Ectodermal cell (in vitro differentiated cells): ENCODE measurements around the gene AOC3.
"Not testable (repeated sequence)": the region's sequence is repeated elsewhere in the genome, so short reads cannot be mapped to it uniquely, and the experiment has no call there.

Experiments used
- H3K27ac ChIP-seq: 2 replicates; pipeline ENCODE4 v1.7.0; 2013; ENCODE audit warnings: mild to moderate bottlenecking, low read depth, low read length; ENCODE audit not compliant: insufficient read depth, poor library complexity, severe bottlenecking
- H3K27me3 ChIP-seq: 2 replicates; pipeline ENCODE4 v1.7.0; 2013; ENCODE audit warnings: mild to moderate bottlenecking, low read length; ENCODE audit not compliant: insufficient read depth, control insufficient read depth, poor library complexity, severe bottlenecking
- H3K36me3 ChIP-seq: one replicate; pipeline ENCODE4 v1.7.0; 2013; ENCODE audit warnings: low read length; ENCODE audit not compliant: control insufficient read depth, insufficient read depth
- H3K4me1 ChIP-seq: one replicate; pipeline ENCODE4 v1.7.0; 2013; ENCODE audit warnings: low read length; ENCODE audit not compliant: control insufficient read depth, insufficient read depth
- H3K4me3 ChIP-seq: 2 replicates; pipeline ENCODE4 v1.7.0; 2013; ENCODE audit warnings: low read depth, low read length, control low read depth; ENCODE audit not compliant: insufficient read depth
- H3K9me3 ChIP-seq: 2 replicates; pipeline ENCODE4 v1.7.0; 2013; ENCODE audit warnings: mild to moderate bottlenecking, low read length, moderate library complexity; ENCODE audit not compliant: control insufficient read depth
- WGBS, 2 experiments: methylation state at CpG; one replicate each; pipeline ENCODE4 v1.1.7; 2013; ENCODE audit warnings: missing lambda C conversion rate in 2 of 2; 5-methylcytosine and 5-hydroxymethylcytosine counted together

Gene AOC3

DNA sequence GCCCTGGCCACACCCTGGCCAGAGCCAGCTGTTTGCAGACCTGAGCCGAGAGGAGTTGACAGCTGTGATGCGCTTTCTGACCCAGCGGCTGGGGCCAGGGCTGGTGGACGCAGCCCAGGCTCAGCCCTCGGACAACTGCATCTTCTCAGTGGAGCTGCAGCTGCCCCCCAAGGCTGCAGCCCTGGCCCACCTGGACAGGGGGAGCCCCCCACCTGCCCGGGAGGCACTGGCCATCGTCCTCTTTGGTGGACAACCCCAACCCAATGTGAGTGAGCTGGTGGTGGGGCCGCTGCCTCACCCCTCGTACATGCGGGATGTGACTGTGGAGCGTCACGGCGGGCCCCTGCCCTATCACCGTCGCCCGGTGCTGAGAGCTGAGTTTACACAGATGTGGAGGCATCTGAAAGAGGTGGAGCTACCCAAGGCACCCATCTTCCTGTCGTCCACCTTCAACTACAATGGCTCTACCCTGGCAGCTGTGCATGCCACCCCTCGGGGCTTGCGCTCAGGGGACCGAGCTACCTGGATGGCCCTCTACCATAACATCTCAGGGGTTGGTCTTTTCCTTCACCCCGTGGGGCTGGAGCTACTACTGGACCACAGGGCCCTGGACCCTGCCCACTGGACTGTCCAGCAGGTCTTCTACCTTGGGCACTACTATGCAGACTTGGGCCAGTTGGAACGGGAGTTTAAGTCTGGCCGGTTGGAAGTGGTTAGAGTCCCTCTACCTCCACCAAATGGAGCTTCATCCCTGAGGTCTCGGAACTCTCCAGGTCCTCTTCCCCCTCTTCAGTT lies 6.0 kb upstream of the AOC3 start:
- 95 to 96% methylated on average over 24 of the region's 24 CpGs for WGBS, 2 experiments
- Histone ChIP-seq H3K27me3 (no peaks in the 10 kb centered on the region), H3K9me3 (no peaks in the 10 kb centered on the region), H3K36me3 (peaks cover 23% of the 10 kb centered on the region), H3K4me3 (no peak overlapping the region), H3K4me1 (peaks cover 3% of the 10 kb centered on the region), H3K27ac (no peak overlapping the region)

DNA sequence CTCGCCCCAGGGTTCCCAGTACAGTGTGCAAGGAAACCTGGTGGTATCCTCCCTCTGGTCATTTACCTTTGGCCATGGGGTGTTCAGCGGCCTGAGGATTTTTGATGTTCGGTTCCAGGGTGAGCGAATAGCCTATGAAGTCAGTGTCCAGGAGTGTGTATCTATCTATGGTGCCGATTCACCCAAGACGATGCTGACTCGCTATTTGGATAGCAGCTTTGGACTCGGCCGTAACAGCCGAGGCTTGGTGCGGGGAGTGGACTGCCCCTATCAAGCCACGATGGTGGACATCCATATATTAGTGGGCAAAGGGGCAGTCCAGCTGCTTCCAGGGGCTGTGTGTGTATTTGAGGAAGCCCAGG lies 5.5 kb upstream of the AOC3 start:
- no peak overlapping the region for H3K4me3 ChIP-seq
- H3K36me3 ChIP-seq: peaks cover 23% of the 10 kb centered on the region
- no peaks in the 10 kb centered on the region for H3K27me3 ChIP-seq
- peaks cover 3% of the 10 kb centered on the region for H3K4me1 ChIP-seq
- no peaks in the 10 kb centered on the region for H3K9me3 ChIP-seq
- H3K27ac ChIP-seq: no peak overlapping the region
- WGBS, 2 experiments: 95 to 97% methylated on average over 12 of the region's 12 CpGs

- WGBS, 2 experiments: 94 to 95% methylated on average over 7 of the region's 7 CpGs
- no peaks in the 10 kb centered on the region for H3K27me3 ChIP-seq
- H3K4me1 ChIP-seq: peaks cover 8% of the 10 kb centered on the region
- H3K4me3 ChIP-seq: no peak overlapping the region
- peaks cover 23% of the 10 kb centered on the region for H3K36me3 ChIP-seq
- no peak overlapping the region for H3K27ac ChIP-seq
- no peaks in the 10 kb centered on the region for H3K9me3 ChIP-seq
These were observed 4.9 kb upstream of the AOC3 start for GRCh38 chr17:42845918-42846593.

DNA sequence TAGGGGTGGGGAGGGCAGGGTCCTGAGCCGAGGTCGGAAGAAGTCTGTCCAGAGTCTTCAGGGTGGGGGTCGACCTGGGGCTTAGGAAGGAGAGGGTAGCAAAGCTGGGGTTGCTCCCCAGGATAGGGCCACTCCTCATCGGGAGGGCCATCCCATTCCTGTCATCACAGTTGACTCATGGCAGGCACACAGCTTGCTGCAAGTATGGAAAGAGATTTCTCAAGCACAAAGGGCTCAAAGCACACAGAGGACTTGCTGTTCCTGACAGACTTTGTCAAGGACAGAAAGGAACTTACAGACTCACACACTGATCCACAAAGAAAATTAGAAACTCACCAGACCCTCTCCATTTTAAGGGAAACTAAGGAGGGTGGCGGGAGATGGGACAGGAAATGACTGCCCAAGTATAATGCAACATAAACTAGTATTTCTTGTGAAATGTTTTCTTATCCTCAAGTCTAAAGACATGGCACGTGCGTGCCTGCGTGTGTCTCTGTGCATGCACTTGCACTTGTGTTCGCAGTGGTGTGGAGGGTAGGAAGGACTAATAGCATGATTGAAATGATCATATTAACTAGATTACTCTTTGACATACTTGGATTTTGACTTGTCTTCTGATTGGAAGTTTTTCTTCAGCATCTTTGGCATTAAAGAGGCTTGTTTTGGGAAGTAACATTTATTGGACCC lies 4.3 kb upstream of the AOC3 start:
- Histone ChIP-seq H3K4me3 (no peak overlapping the region), H3K27ac (no peak overlapping the region), H3K27me3 (no peaks in the 10 kb centered on the region), H3K4me1 (peaks cover 8% of the 10 kb centered on the region), H3K9me3 (no peaks in the 10 kb centered on the region), H3K36me3 (peaks cover 17% of the 10 kb centered on the region)
- 89 to 93% methylated on average over 9 of the region's 9 CpGs for WGBS, 2 experiments

- no peak overlapping the region for H3K27ac ChIP-seq
- no peaks in the 10 kb centered on the region for H3K9me3 ChIP-seq
- no peak overlapping the region for H3K4me3 ChIP-seq
- peaks cover 8% of the 10 kb centered on the region for H3K36me3 ChIP-seq
- WGBS, 2 experiments: 90 to 93% methylated on average over 3 of the region's 3 CpGs
- H3K4me1 ChIP-seq: peaks cover 8% of the 10 kb centered on the region
- no peaks in the 10 kb centered on the region for H3K27me3 ChIP-seq
These were observed 2.9 kb upstream of the AOC3 start for GRCh38 chr17:42848093-42848492.

- Histone ChIP-seq H3K4me1 (peaks cover 8% of the 10 kb centered on the region), H3K4me3 (no peak overlapping the region), H3K36me3 (peaks cover 6% of the 10 kb centered on the region), H3K9me3 (no peaks in the 10 kb centered on the region), H3K27ac (no peak overlapping the region), H3K27me3 (no peaks in the 10 kb centered on the region)
- 92 to 93% methylated on average over 5 to 9 of the region's 9 CpGs for WGBS, 2 experiments
These were observed 2.0 kb upstream of the AOC3 start for GRCh38 chr17:42849031-42849430.

DNA sequence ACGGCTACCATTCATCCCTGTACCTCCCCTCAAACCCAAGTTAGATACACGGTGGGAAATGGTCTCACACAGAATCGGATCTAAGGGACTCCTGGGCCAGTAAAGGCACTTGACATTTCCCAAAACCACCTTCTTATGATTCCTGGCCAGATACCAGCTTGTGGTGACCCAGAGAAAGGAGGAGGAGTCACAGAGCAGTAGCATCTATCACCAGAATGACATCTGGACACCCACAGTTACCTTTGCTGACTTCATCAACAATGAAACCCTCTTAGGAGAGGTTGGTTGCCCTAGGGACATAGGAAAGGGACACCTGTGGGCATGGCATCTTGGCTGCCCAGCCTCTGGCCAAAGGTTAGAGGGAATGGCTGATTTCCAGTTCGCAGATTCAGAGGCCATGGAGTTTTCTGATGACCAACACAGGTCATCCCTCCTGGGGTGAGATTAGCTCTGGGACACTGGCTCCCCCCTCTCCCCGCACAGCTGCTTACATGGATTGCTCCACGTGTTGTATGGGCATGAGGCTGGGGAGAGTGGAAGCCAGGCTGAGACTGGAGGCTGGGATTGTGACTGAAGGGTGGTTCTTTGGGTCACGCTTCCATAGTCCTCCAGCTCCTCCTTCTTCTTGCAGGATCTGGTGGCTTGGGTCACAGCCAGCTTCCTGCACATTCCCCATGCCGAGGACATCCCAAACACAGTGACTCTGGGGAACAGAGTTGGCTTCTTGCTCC lies 1.4 kb upstream of the AOC3 start:
- WGBS, 2 experiments: 87 to 88% methylated on average over 8 of the region's 8 CpGs

DNA sequence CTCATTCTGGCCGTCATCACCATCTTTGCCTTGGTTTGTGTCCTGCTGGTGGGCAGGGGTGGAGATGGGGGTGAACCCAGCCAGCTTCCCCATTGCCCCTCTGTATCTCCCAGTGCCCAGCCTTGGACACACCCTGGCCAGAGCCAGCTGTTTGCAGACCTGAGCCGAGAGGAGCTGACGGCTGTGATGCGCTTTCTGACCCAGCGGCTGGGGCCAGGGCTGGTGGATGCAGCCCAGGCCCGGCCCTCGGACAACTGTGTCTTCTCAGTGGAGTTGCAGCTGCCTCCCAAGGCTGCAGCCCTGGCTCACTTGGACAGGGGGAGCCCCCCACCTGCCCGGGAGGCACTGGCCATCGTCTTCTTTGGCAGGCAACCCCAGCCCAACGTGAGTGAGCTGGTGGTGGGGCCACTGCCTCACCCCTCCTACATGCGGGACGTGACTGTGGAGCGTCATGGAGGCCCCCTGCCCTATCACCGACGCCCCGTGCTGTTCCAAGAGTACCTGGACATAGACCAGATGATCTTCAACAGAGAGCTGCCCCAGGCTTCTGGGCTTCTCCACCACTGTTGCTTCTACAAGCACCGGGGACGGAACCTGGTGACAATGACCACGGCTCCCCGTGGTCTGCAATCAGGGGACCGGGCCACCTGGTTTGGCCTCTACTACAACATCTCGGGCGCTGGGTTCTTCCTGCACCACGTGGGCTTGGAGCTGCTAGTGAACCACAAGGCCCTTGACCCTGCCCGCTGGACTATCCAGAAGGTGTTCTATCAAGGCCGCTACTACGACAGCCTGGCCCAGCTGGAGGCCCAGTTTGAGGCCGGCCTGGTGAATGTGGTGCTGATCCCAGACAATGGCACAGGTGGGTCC lies 607 bp downstream of the AOC3 start:
- WGBS, 2 experiments: 95 to 96% methylated on average over 21 to 22 of the region's 28 CpGs
- H3K4me3 ChIP-seq, H3K27ac ChIP-seq, H3K36me3 ChIP-seq, H3K27me3 ChIP-seq, H3K9me3 ChIP-seq, H3K4me1 ChIP-seq: not testable (repeated sequence)

More for the DNA sequence above, 1.4 kb upstream of the AOC3 start:
- Histone ChIP-seq H3K27me3 (no peaks in the 10 kb centered on the region), H3K27ac (no peak overlapping the region), H3K9me3 (no peaks in the 10 kb centered on the region), H3K4me3 (no peak overlapping the region), H3K36me3 (peaks cover 4% of the 10 kb centered on the region), H3K4me1 (peaks cover 8% of the 10 kb centered on the region)

DNA sequence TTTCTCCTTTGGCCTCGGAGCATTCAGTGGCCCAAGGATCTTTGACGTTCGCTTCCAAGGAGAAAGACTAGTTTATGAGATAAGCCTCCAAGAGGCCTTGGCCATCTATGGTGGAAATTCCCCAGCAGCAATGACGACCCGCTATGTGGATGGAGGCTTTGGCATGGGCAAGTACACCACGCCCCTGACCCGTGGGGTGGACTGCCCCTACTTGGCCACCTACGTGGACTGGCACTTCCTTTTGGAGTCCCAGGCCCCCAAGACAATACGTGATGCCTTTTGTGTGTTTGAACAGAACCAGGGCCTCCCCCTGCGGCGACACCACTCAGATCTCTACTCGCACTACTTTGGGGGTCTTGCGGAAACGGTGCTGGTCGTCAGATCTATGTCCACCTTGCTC lies 1.4 kb downstream of the AOC3 start:
- Histone ChIP-seq H3K27ac (no peak overlapping the region), H3K9me3 (no peaks in the 10 kb centered on the region), H3K36me3 (no peaks in the 10 kb centered on the region), H3K4me3 (no peak overlapping the region), H3K27me3 (no peaks in the 10 kb centered on the region), H3K4me1 (peaks cover 8% of the 10 kb centered on the region)
- 95 to 96% methylated on average over 15 of the region's 15 CpGs for WGBS, 2 experiments
